Karpas-422 (cell line): ENCODE data around the gene GAS7. TPM values are rescaled to one million over a fixed set of nuclear protein-coding genes. Genes with fewer than 3 reads are reported as not detected.

Experiments
- DNase-seq: peaks from one replicate; pipeline ENCODE4 v3.0.0-alpha.2; 2015
- H2AFZ ChIP-seq: fragments of 200-600 bp; sonication (generic); 2 replicates; pipeline ENCODE4 v1.6.1; 2014; ENCODE audit warnings: antibody characterized with exemption, low read length, mixed read lengths
- H3K27ac ChIP-seq: fragments of 200-600 bp; sonication (generic); 2 replicates; pipeline ENCODE4 v1.5.1; 2014; ENCODE audit warnings: mild to moderate bottlenecking, low read length, moderate library complexity
- H3K27me3 ChIP-seq: fragments of 200-600 bp; sonication (generic); 2 replicates; pipeline ENCODE4 v1.6.1; 2014; ENCODE audit warnings: low read length, mixed read lengths
- H3K36me3 ChIP-seq: fragments of 200-600 bp; sonication (generic); 2 replicates; pipeline ENCODE4 v1.6.1; 2014; ENCODE audit warnings: low read length, mixed read lengths; ENCODE audit not compliant: insufficient read depth
- H3K4me1 ChIP-seq: fragments of 200-600 bp; sonication (generic); 2 replicates; pipeline ENCODE4 v1.6.1; 2014; ENCODE audit warnings: mild to moderate bottlenecking, low read length, mixed read lengths
- H3K4me2 ChIP-seq: fragments of 200-600 bp; sonication (generic); 2 replicates; pipeline ENCODE4 v1.6.1; 2014; ENCODE audit warnings: low read length, low read depth, mild to moderate bottlenecking; ENCODE audit not compliant: poor library complexity, severe bottlenecking
- H3K4me3 ChIP-seq: fragments of 200-600 bp; sonication (generic); 2 replicates; pipeline ENCODE4 v1.5.1; 2014; ENCODE audit warnings: mild to moderate bottlenecking, antibody characterized with exemption, low read length, mixed read lengths
- H3K79me2 ChIP-seq: fragments of 200-600 bp; sonication (generic); 2 replicates; pipeline ENCODE4 v1.6.1; 2014; ENCODE audit warnings: mild to moderate bottlenecking, low read length, mixed read lengths
- H3K9ac ChIP-seq: fragments of 200-600 bp; sonication (generic); 2 replicates; pipeline ENCODE4 v1.6.0; 2014; ENCODE audit warnings: low read length
- H3K9me2 ChIP-seq: fragments of 200-600 bp; sonication (generic), shearing (Covaris generic); replicated peaks from 2 replicates; pipeline ENCODE4 v1.6.0; 2014; ENCODE audit warnings: mild to moderate bottlenecking, low read length, moderate library complexity; ENCODE audit not compliant: insufficient read depth
- H3K9me3 ChIP-seq: fragments of 300-700, 200-600 bp; sonication (generic); 2 replicates; pipeline ENCODE4 v1.6.1; 2014; ENCODE audit warnings: low read length, mixed read lengths
- H4K20me1 ChIP-seq: fragments of 200-600 bp; sonication (generic); 2 replicates; pipeline ENCODE4 v1.6.1; 2014; ENCODE audit warnings: mild to moderate bottlenecking, antibody characterized with exemption, low read length, low read depth; ENCODE audit not compliant: insufficient read depth
- total RNA-seq: library from RNA; depleted of rRNA; stranded (reverse); fragments of >200 nt; shearing (Covaris generic); gene quantifications from 2 replicates; pipeline ENCODE4 v1.2.3, GENCODE V29; 2014; ENCODE audit warnings: low replicate concordance

The GAS7 gene
- total RNA-seq, 1 experiment from 2014 or later = 79.9 TPM

DNA sequence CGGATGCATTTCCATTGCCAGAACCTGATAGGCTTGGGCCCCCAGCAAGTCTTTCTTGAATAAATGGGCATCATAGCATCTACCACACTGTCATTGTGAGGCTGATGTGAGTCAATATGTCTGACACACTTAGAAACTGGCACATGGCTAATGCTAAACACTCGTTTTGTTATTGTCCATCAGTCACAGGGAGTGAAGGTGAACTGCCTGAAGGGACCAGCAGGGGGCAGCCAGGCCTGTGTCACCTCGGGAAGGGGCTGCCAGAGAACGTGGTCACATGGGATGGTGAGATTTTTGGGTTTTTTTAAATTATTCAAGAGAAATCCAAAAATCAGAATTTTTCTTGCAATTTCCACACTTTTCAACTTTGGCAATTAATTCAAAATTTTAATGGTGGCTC, 292.5 kb downstream of the GAS7 start:
- peak; percentile 84 for DNase-seq
- Histone ChIP-seq H3K9me2 (no peaks in the 10 kb centered on the region), H3K36me3 (no peaks in the 10 kb centered on the region), H3K9me3 (no peaks in the 10 kb centered on the region), H4K20me1 (no peaks in the 10 kb centered on the region), H3K27me3 (no peaks in the 10 kb centered on the region), H3K4me2 (no peak overlapping the region), H3K9ac (no peak overlapping the region), H3K4me1 (no peaks in the 10 kb centered on the region), H3K79me2 (no peaks in the 10 kb centered on the region), H3K4me3 (no peak overlapping the region), H2AFZ (no peak overlapping the region), H3K27ac (no peak overlapping the region)

DNA sequence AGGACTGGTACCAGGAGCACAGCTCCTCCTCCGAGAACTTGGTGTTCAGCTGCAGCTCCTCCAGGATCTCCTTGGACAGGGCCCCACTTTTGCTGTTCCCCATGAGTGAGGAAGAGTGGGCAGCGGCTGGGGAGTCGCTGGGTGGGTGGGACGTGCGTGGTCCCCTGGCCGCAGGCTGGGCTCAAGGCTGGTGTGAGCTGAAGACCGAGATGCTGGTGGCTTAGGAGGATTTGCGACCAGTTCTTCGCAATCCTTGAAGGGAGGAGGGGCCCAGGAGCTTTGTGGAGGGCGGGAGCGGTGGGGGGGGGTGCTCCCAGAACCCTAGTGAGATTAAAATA, 293.4 kb downstream of the GAS7 start, which contains the start of gene RCVRN:
TSS of gene RCVRN (minus strand) at position 194 of the 338 bp plus-strand sequence. CDS start at position 103, 91 bp downstream.
- H3K36me3 ChIP-seq = no peaks in the 10 kb centered on the region
- no peak within 1 kb of the TSS for H2AFZ ChIP-seq
- H3K9ac ChIP-seq = no peak within 1 kb of the TSS
- H3K4me2 ChIP-seq = no peak within 1 kb of the TSS
- H3K9me3 ChIP-seq = no peaks in the 10 kb centered on the region
- no peaks in the 10 kb centered on the region for H4K20me1 ChIP-seq
- H3K9me2 ChIP-seq = no peaks in the 10 kb centered on the region
- no peaks in the 10 kb centered on the region for H3K4me1 ChIP-seq
- no peaks in the 10 kb centered on the region for H3K79me2 ChIP-seq
- H3K27ac ChIP-seq = no peak within 1 kb of the TSS
- H3K4me3 ChIP-seq = no peak within 1 kb of the TSS
- no peak for DNase-seq
- no peaks in the 10 kb centered on the region for H3K27me3 ChIP-seq

DNA sequence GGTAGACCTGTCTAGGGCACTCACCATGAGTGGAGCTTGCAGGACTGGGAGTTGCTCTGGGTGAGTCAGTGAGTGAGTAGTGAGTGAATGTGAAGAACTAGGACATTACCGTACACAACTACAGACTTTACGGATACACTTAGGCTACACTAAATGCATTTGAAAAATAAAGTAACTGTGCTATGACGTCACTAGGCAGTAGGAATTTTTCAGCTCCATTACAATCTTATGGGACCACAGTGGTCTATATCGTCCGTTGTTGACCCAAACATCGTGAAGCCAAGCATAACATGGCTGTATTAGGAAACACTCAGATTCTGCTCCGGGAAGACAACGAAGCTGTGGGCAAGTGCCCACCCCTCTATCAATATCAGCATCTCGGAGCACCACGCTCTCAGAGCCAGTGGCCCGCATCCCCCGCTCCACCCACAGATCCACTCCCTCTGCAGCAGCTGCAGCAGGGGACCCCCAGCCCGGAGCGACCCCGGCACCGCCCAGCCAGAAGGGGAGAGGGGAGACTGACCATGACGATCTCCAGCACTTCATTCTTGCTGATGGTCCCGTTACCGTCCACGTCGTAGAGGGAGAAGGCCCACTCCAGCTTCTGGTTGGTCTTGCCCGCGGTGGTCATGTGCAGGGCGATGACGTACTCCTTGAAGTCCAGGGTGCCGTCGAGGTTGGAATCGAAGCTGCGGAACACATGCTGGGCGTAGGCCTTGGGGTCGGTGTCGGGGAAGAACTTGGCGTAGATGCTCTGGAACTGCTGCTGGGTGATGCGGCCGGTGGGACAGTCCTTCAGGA, 293.9 kb downstream of the GAS7 start:
- Histone ChIP-seq H3K79me2 (no peaks in the 10 kb centered on the region), H3K27ac (no peak overlapping the region), H3K4me3 (no peak overlapping the region), H3K9me2 (no peaks in the 10 kb centered on the region), H3K9ac (no peak overlapping the region), H3K9me3 (no peaks in the 10 kb centered on the region), H3K4me2 (no peak overlapping the region), H3K36me3 (no peaks in the 10 kb centered on the region), H3K4me1 (no peaks in the 10 kb centered on the region), H3K27me3 (no peaks in the 10 kb centered on the region), H4K20me1 (no peaks in the 10 kb centered on the region), H2AFZ (no peak overlapping the region)
- no peak for DNase-seq

DNA sequence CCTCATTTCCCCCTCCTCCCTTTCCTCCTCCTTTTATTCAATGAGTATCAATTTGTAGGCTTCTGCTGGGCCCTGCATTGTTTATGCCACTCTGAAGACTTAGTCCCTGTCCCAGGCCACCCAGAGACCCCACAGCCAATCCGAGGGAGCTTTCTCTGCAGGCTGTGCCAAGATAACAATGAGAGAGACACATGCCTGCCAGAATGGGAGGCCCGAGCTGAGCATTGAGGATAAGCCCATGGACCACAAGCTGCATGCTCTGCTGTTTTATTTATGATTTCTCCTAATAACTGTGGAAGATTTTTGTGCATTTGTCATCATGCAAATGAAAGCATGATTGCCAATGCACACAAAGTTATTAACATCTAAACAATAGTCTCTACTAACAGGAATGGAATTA, 296.3 kb downstream of the GAS7 start:
- H3K9me3 ChIP-seq = no peaks in the 10 kb centered on the region
- no peak overlapping the region for H3K27ac ChIP-seq
- H3K79me2 ChIP-seq = no peaks in the 10 kb centered on the region
- no peak overlapping the region for H3K9ac ChIP-seq
- no peak overlapping the region for H2AFZ ChIP-seq
- no peak overlapping the region for H3K4me3 ChIP-seq
- DNase-seq = no peak
- H3K9me2 ChIP-seq = no peaks in the 10 kb centered on the region
- no peaks in the 10 kb centered on the region for H3K4me1 ChIP-seq
- no peaks in the 10 kb centered on the region for H3K36me3 ChIP-seq
- H3K27me3 ChIP-seq = no peaks in the 10 kb centered on the region
- H3K4me2 ChIP-seq = no peak overlapping the region
- H4K20me1 ChIP-seq = no peaks in the 10 kb centered on the region

DNA sequence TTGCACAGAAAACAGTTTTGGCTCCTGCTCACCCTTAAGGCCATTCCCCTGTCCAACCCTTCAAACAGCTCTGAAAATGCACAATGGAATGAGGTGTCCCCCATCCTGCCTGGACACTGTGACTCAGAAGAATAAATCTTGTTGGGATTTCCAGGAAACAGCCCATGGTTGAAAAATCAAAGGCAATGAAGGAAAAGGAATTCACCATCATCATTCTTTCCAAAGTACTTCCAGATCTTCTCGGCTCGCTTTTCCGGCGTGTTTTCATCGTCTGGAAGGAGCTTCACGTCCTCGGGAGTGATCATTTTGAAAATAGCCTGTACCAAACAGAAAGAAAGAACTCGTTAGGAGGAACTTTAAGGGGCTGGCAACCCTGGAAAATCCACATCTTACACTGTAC, 297.6 kb downstream of the GAS7 start:
- DNase-seq = no peak
- H2AFZ ChIP-seq = no peak overlapping the region
- H3K9ac ChIP-seq = no peak overlapping the region
- H3K36me3 ChIP-seq = no peaks in the 10 kb centered on the region
- no peak overlapping the region for H3K27ac ChIP-seq
- no peaks in the 10 kb centered on the region for H3K9me2 ChIP-seq
- H4K20me1 ChIP-seq = no peaks in the 10 kb centered on the region
- H3K79me2 ChIP-seq = no peaks in the 10 kb centered on the region
- H3K4me1 ChIP-seq = no peaks in the 10 kb centered on the region
- H3K9me3 ChIP-seq = no peaks in the 10 kb centered on the region
- H3K27me3 ChIP-seq = no peaks in the 10 kb centered on the region
- no peak overlapping the region for H3K4me2 ChIP-seq
- H3K4me3 ChIP-seq = no peak overlapping the region

DNA sequence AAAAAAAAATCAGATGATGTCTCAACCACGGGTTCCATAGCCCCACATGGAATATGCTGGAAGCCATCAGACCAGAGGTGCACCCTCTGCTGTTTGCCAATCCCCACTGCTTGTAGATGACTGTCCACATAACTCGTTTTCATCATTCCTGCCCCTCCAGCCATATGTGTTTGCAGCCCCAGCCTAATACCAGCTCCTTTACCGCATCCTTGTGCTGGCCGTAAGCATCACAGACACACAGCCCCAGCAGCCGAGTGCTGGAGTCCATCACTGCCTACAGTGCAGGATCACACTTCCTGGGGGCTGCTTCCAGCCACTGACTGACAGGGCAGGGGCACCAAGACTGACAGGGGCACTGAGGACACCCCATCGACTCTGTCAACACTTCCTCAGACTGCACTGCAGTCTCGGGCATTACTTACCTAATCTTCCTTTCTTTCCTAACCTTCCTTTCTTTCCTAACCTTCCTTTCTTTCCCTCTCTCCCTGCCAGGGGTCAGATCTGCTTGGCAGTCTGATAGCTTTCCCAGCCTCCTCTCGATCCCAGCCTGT, 298.3 kb downstream of the GAS7 start:
- Histone ChIP-seq H3K27me3 (no peaks in the 10 kb centered on the region), H2AFZ (no peak overlapping the region), H3K4me2 (no peak overlapping the region), H3K9me2 (no peaks in the 10 kb centered on the region), H3K9ac (no peak overlapping the region), H3K36me3 (no peaks in the 10 kb centered on the region), H3K79me2 (no peaks in the 10 kb centered on the region), H3K27ac (no peak overlapping the region), H3K9me3 (no peaks in the 10 kb centered on the region), H3K4me3 (no peak overlapping the region), H4K20me1 (no peaks in the 10 kb centered on the region), H3K4me1 (no peaks in the 10 kb centered on the region)
- DNase-seq = no peak

DNA sequence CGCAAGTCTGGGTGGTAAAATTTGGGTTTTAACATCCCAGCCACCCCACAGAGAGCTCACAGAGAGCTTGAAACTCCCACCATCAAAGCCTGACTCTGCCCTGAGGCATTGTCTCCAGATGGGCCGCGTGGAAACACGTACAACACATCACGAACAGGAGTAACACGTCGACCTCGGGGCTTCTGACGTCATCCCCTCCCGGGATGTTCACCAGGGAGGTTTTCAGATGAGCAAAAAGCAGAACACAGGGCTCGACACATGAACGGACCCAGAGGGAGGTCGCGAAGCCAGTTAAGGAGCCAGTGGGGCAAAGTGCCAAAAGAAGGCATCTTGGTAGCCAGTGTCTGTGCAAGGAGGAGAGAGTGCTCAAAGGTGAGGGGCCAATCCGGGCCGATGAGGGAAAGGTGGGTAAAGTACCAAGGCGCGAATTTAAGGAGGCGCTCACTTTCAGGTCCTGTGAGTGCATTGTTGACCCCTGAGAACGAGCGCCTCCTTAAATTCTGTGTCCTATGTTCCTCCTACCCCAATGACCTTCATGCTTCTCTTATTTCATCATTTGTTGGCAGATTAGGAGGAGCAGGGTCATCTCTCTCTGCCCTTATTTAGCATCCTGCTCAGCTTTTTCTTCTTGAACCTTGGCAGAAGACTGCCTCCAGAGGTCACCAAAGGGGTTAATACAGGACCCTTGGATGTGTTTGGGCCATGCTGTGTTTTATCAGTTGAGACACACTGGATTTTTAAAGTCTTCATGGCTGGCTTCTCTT, 298.9 kb downstream of the GAS7 start:
- H3K9me2 ChIP-seq = no peaks in the 10 kb centered on the region
- no peaks in the 10 kb centered on the region for H3K9me3 ChIP-seq
- H4K20me1 ChIP-seq = no peaks in the 10 kb centered on the region
- H3K79me2 ChIP-seq = no peaks in the 10 kb centered on the region
- H3K27me3 ChIP-seq = no peaks in the 10 kb centered on the region
- no peaks in the 10 kb centered on the region for H3K4me1 ChIP-seq
- no peak overlapping the region for H3K4me3 ChIP-seq
- H3K9ac ChIP-seq = no peak overlapping the region
- H2AFZ ChIP-seq = no peak overlapping the region
- H3K36me3 ChIP-seq = no peaks in the 10 kb centered on the region
- H3K4me2 ChIP-seq = no peak overlapping the region
- no peak for DNase-seq
- H3K27ac ChIP-seq = no peak overlapping the region

DNA sequence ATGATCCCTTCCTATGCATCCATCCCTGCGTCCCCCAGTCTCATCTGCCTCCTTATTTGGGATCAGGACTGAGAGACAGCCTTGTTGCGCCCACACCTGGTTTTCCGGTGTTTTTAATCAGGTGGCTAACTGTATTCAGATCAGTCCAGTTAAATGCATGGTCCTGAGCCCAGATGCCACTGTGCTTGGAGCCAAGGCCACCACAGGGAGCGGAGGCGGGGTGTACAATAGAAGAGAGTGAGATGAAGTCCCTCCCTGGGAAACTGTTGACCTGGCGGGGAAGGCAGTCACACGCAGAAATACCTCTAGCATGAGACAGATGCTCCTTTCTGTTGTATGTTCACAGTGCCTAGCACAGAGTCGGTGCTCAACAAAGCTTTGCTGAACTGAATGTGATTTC, 299.6 kb downstream of the GAS7 start:
- H3K27me3 ChIP-seq = no peaks in the 10 kb centered on the region
- H3K4me3 ChIP-seq = no peak overlapping the region
- H2AFZ ChIP-seq = no peak overlapping the region
- no peaks in the 10 kb centered on the region for H3K9me3 ChIP-seq
- no peaks in the 10 kb centered on the region for H3K79me2 ChIP-seq
- no peaks in the 10 kb centered on the region for H4K20me1 ChIP-seq
- no peak for DNase-seq
- H3K36me3 ChIP-seq = no peaks in the 10 kb centered on the region
- H3K4me1 ChIP-seq = 0 out of 2 replicates have a peak, but pooled peaks cover 4% of the 10 kb centered on the region
- H3K4me2 ChIP-seq = no peak overlapping the region
- H3K9me2 ChIP-seq = no peaks in the 10 kb centered on the region
- no peak overlapping the region for H3K9ac ChIP-seq
- no peak overlapping the region for H3K27ac ChIP-seq
